Gastroesophageal sphincter (tissue), 3 donors: ENCODE results near the gene TTYH1.

ENCODE experiments used
- CTCF ChIP-seq, 4 experiments: fragments of 200-600 bp in 2 of 4; fragments of 450-650 bp in 2 of 4; sonication (generic) in 1 of 4; IDR thresholded peaks; one replicate each; pipeline ENCODE4 v1.5.1; 2017 to 2019; ENCODE audit warnings: antibody characterized with exemption in 4 of 4, mild to moderate bottlenecking in 2 of 4, moderate library complexity in 2 of 4
- EP300 ChIP-seq: sonication (generic); formaldehyde crosslinking; IDR thresholded peaks from one replicate; pipeline ENCODE4 v1.6.1; 2017; ENCODE audit warnings: antibody characterized with exemption, mild to moderate bottlenecking
- POLR2A ChIP-seq, 2 donors: fragments of 450-650 bp; IDR thresholded peaks; one replicate each; pipeline ENCODE4 v1.6.1; 2017; ENCODE audit warnings: antibody characterized with exemption in 2 of 2, mild to moderate bottlenecking in 2 of 2, moderate library complexity in 1 of 2

DNA sequence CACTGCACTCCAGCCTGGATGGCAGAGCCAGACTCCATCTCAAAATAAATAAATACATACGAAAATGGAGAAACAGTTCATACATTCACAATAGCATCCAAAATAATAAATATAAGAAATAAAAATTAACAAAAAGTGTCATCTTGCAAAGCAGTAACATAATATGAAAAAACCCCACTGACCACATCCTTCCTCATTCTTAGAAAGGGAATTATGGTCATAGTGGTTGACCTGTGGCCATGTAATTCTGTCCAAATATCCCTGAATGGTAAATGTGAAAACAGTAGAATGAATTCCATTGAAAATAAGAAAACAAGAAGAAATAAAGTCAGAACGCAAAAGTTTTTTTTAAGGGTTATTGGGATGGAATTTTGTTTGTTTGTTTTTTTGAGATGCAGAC lies 64.8 kb downstream of the TTYH1 start:
- no peak for TF ChIP-seq CTCF (IDR thresholded peaks at IDR 0.05)
- TF ChIP-seq POLR2A (IDR thresholded peaks at IDR 0.05), result no peak
- no peak for TF ChIP-seq EP300
